ENCODE results near the gene KRT33B.

KRT33B gene

DNA sequence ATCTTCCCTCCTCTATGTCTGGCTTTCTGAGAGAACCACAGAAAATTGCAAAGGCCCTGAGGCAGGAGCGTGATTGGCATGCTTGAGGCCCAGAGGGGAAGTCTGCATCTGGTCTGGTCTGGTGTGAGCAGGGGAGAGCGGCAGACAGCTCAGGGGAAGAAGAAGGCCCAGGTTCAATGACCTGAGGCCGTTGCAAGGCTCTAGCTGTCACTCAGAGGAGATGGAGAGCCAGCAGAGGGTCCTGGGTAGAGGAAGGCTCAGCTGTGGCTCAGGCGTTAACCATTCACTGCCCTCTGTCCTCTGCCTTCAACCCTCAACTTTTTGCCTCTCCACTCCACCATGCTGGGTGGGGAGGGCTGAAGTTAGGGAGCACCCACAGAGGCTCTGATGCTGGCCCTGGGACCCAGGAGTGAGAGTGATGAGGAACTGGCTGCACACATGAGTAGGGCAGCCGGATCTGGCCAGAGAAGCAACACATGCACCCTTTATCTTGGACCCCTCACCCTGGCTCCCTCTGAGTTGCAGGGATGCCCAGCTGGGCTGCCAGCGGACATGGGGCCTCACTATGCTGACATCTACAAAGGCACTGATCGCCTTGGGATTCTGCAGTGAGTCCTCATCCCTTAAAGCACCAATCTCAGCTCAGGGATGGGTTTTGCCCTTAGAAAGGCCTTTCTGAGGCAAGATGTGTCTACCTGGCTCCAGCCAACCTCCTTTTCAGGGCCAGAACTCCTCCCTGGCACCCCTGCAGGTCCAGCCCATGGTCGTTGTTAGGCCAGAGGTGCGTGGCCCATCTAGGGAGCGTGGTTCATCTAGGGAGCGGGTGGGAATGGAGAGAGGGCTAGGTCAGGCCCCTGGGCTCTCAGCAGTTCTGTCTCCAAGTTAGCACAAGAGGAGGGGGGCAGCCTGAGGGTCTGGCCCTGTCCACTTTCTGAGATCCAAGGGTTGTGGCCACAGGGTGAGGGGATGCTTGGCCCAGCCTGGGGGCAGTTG lies 46.4 kb downstream of the KRT33B start:
- no peak for DNase-seq

DNA sequence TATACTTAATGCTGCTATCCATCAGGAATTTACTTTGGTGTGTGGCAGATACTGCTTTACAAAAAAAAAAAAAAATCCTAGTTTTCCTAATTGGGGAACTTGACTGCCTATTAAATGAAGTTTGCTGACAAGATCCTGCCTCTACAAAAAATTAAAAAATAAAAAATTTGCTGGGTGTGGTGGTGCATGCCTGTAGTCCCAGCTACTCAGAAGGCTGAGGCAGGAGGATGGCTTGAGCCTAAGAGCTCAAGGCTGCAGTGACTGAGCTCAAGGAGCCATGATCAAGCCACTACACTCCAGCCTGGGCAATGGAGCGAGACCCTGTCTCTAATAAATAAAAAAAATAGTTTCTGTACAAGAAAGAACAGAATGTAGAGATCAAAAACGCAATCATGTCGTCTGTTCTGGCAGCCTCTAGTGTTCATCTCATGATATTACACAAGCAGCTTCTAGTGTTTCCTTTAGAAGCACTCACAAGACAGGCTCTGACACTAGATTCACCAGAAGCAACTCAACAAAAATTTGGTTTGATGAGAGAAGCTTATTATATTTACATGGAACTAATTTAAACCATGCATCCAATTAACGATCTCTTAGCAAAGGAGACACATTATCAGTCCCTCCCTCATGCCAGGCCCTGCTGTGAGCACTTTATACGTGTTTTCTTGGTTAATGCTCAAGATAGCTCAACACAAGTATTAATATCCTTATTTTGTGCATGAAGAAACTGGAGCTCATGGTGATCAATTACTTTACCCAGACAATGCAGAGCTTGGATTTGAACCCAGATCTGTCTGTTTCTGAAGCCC lies 47.3 kb downstream of the KRT33B start:
- DNase-seq, result peak; percentile 60

DNA sequence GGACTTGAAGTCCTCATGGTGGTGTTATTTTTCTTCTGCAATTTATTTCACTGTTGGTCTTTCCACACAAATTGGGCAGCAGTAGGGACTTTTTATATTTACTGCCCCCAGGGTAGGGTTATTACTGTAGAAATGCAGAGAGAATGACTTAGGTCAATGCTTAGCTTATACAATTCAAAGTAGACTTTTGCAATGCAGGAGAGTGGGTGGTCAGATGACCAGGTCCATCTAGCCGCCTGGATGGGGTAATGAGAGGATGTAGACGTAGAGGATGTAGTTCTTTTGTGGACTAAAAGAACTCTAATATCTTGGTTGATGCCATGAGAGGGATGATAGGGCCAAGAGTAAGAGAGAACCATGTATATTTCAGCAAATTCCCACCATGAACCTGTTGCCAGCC lies 51.4 kb downstream of the KRT33B start:
- no peak for DNase-seq

DNA sequence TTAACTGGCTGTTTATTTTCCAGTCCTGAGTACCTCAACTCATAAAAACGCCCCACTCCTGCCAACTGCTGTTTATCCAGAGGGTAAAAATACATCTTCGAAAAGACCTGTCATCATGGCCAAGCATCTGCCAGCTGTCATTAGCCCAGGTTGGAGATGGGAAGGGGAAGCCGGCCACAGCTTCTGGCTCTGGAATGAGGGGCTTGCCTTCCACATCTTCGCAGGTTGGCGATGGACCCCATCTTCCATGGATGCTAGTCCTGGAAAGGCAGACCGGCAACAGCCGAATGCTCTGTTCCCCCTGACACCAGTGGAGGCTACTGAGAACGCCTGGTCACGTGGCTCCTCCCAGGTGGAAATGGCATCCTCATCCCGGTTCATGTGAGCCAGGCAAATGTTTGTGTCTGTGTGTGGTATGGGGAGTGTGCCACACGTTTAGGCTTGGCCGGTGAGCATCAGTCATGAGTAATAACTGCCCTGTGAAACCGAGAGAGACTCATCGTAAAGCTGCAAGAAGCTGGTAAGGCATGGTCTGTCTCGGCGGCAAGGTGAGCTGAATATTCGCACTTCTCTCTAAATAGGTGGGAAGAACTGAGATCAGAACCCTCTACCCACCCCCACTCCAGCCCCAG lies 53.7 kb downstream of the KRT33B start:
- DNase-seq, result no peak

DNA sequence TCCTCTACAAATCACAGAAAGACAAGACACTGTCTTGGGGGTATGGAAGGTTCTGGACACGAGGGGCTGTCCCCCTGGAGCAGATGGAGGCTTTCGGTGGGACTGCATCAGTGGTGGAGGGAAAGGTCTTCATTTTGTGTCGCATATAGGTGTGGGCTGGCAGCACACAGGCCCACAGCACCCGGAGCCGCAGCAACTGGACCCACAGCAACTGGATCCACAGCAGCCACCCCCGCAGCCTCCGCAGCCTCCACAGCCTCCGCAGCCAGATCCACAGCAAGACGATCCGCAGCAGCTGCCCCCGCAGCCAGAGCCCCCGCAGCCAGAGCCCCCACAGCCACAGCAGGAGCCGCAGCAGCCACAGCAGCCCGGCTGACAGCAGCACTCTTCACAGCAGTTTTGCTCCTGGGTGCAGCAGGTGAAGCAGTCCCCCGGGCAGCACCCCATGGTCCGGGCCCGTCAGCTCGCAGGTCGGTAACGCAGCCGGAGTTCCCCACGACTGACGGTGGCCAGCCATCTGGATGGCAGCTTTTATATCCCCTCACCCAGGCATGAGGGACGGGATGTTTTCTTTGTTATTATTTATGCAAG lies 54.3 kb downstream of the KRT33B start, which contains the start of gene KRTAP17-1:
Gene KRTAP17-1 (minus strand): TSS at position 507 of the 591 bp plus-strand sequence. CDS start 60 bp downstream, at position 447.
- no peak for DNase-seq

All from NCI-H748 treated with DMSO at 0.1 percent for 48 hours (cell line).